ENCODE results near the gene MMP20.
A peak's percentile ranks its signal among the peaks of the same experiment; 100 is the strongest.

Gene MMP20

GRCh38 chr11:102622258-102622657 is 2.9 kb downstream of the MMP20 start:
- DNase-seq = no peak

GRCh38 chr11:102620818-102621561 is 4.1 kb downstream of the MMP20 start:
- peak; percentile 66 for DNase-seq

GRCh38 chr11:102620179-102620578 is 5.0 kb downstream of the MMP20 start:
- no peak for DNase-seq

DNA sequence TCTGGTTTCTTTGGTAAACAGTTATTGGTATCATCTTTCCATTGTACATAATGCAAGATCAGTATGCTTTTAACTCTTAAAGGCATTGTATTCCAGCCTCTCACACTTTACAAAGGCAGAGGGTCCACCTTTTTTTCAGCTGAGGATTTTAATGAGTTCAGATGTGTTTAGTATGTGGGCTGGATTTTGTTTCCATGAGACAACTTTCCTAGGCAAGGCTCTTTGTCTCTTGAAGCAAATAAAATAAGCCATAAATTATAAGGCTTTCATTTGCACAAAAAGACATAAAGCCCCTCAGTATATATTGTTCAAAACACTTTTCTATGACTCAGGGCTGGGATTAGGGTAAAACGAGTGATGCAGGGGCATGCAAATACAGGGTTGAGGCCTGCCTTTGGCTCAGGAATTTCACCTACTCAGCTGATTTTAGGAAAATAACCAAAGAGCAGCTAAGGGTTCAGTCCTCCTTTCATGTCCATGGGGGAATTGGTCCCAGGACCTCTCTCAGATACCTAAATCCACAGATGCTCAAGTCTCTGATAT is 7.6 kb downstream of the MMP20 start:
- DNase-seq = no peak

GRCh38 chr11:102615894-102616432 is 9.2 kb downstream of the MMP20 start:
- DNase-seq = no peak

GRCh38 chr11:102615077-102615893 is 9.8 kb downstream of the MMP20 start:
- DNase-seq = peak; percentile 67

DNA sequence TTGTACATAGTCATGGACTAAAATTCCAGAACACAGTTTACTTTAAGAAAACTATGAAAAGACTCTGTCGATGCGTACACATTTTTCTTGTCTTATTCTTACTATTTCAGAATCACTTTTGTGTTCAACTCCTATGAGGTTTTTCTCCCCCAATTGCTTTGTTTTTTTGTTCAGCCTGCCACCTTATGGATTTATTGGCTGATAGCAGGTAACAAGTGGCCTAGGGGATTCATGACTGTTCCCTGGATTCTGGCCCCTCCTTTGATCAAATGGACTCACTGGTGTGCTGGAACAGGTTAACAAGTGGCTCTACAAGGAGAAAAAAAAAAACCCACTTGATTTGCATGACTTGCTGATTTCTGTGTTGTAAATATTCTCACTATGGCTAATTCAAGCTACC is 10.6 kb downstream of the MMP20 start:
- DNase-seq = no peak

GRCh38 chr11:102614031-102614430 is 11.1 kb downstream of the MMP20 start:
- no peak for DNase-seq

DNA sequence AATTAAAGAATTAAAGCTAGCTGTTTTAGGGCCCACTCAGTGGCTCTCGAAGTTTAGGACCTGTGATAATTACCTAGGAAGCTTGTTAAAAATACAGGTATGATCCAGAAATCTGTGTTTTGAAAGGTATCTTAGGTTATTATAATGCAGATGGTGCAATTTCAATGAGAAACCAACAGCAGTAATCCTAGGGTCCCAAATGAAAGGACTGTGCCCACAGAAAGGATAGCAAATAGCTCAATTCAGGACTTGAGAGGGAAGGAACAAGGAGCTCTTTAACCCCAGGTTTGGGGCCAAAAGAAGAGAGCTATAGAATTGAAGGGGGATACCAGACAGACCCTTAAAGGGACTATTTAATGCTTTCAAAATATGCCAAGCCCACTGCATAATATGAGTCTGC is 11.7 kb downstream of the MMP20 start:
- DNase-seq = no peak

GRCh38 chr11:102611291-102611690 is 13.8 kb downstream of the MMP20 start:
- DNase-seq = no peak

GRCh38 chr11:102610200-102610599 is 14.9 kb downstream of the MMP20 start:
- DNase-seq = no peak

DNA sequence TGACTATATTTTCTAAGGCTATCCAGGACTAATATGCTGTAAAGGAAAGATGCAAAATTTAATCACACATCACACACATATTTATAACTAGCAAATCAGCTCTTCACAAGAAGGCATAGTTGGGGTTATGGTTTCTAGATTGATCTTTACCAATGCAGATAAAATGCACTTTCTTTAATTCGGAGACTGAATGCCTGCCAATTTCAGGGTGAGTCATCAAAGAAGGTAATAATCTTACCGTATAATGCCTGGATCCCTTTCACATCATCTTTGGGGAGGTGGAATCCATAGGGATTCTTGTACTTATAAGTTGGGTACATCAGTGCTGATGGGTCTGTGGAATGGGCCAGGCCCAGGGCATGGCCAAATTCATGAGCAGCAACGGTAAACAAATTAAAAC is 16.4 kb downstream of the MMP20 start:
- no peak for DNase-seq

- DNase-seq = peak; percentile 34
These were observed 20.3 kb downstream of the MMP20 start for GRCh38 chr11:102604875-102605274.

DNA sequence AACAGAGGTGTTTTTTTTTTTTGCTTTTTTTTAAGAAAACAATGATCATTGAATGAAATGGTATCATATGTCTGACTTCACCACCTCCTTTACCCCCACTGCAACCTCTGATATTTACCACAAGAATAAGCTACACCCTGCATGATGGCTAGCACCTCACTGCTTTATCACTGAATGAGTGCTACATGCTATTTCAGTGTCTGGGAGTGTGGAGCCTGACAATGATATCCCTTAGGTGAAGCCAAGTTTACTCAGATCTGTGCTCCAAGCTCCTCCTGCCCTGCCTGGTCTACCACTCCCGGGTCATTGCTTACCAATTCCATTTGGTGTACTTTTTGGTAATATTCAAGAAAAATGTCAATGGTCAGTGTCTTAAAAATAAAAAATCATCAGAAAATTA is 21.1 kb downstream of the MMP20 start:
- DNase-seq = no peak

DNA sequence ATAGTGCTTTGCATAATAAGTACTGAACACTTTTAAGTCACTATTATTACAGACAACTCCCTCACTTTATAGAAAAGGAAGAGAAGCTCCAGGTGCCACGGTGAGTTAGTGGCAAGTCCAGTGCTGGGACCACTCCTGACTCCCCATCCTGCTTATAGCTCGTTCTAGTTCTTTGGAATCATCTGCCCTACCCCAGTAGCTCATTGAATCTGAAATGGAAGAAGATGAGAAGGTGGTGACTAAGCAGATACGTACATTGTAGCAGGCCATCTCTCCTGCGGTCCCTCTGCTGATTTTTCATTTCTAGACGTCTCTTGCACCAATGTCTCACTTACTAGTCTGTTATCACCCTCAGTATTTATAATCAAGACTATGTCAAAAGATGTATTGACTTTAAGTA is 21.6 kb downstream of the MMP20 start:
- no peak for DNase-seq

DNA sequence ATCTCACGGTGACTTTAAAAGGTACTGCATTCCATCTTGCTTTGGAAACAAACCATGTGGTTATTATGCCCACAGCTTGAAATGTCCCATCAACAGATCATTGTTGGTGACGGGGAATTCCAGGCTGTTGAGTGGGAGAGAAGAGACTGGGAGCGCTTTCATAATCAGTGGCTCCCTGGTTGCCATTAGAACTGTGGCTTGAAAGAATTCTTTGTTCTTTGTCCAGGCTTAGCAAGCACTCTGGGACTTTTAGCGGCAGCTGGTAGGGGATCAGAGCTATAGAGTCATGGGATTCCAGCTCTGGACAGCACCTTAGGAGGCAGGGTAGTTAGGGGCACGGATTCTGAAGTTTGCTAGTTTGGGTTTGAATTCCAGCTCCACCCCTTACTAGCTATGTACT is 22.0 kb downstream of the MMP20 start:
- peak; percentile 68 for DNase-seq

- DNase-seq = no peak
These were observed 24.5 kb downstream of the MMP20 start for GRCh38 chr11:102600666-102601065.

GRCh38 chr11:102599642-102600261 is 25.4 kb downstream of the MMP20 start:
- DNase-seq = peak; percentile 93

DNA sequence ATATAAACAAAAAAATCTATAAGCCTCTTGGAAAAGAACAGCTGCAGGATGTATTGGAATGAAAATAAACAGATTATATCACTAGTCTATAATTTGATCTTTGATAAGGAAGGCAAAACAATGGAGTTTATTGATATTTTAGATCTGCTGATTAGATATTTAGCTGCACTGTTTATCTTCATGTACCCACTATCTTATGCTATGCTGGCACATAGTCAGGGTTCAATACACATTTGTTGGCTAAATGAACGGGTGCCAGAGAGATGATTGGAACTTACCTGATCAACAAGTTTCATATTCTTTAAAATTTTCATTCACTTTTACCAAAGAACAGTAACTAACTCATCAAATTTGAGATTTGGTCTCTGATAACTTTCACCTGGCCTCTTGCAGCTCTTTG is 26.9 kb downstream of the MMP20 start:
- DNase-seq = no peak

- no peak for DNase-seq
These were observed 28.6 kb downstream of the MMP20 start for GRCh38 chr11:102596578-102596977.

DNA sequence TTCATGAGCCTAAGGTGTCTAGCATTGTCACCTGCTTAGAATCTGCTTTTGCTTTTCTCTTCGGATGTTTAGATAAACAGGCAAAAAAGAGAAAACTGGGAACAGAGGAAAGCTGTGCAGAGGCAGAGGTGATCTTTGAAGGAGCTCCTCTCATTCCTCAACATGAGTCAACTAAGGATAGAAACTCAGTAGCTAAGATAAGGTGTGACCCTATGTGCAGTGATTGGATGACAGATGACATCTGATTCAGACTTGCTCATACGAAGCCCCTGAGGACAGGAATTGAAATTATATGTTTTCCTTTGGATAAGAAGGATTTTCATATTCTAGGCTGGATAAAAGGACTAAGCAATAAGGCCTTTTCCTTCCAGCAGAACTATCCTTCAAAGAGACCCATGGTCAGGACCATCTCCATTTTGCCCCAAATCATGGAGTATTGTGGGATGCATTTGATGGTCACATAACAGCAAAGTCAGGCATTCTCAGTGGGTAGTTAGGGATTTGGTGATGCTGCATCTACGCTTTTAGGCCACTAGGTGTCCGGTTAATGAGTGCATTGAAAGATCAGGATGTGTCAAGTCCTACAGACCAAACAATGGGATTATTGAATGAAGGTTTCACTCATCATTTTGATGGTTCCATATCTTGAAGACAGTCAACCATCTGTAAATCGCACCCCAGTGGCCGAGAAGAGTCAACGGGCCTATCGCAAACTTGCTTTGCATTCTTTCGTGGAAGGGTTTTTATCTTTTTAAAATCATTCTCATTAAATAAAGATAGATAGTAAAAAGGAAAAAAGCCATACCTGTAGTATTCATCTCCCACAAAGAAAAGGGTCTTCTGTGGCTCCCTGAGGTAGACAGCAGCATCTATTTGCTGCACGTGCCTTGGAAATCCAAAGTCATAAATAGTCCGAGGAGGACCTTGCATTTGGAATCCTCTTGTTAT is 32.2 kb downstream of the MMP20 start:
- peak; percentile 36 for DNase-seq

DNA sequence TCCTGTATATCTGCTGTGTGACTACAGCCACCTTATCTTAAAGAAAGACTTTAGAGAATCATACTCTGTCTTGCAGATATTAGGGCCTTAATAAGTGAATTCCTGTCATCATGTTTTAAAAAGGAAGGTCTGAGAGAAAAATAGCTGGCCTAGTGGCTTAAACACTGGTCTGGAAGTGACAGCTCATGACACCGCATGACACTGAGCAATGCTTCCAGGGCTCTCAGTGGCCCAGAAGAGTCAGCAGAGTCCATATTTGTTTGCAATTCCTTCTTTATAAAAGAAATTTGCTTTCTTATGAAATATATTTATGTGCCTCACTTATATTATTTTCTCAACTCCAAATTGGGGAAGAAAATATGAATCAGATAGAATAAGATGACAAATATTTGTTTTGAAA is 33.0 kb downstream of the MMP20 start:
- DNase-seq = no peak
